Measurements from ENCODE around the gene PIK3C2B.
A peak's percentile ranks its signal among the peaks of the same experiment; 100 is the strongest.

PIK3C2B gene

GRCh38 chr1:204507317-204508105 is 12.9 kb upstream of the PIK3C2B start:
- DNase-seq (ENCODE audit: low read depth) = peak; percentile 56

DNA sequence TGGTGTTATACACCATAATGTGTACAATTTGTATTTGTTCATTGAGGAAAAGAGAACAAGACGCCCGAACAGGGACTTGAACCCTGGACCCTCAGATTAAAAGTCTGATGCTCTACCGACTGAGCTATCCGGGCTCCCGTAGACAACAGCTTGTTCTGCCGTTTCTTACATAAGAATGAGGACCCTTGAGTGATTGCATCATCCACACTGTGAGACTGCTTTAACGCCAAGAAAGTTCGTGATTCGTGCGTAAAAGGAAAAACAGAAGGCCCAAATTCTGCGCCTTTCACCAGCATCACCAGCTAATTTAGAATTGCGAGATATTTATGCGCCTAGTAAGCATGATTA is 12.3 kb upstream of the PIK3C2B start:
- peak; percentile 81 for DNase-seq (ENCODE audit: low read depth)

- peak; percentile 90 for DNase-seq (ENCODE audit: low read depth)
These were observed 11.8 kb upstream of the PIK3C2B start for GRCh38 chr1:204506201-204506968.

GRCh38 chr1:204505674-204506200 is 11.1 kb upstream of the PIK3C2B start:
- DNase-seq (ENCODE audit: low read depth) = peak; percentile 23

DNA sequence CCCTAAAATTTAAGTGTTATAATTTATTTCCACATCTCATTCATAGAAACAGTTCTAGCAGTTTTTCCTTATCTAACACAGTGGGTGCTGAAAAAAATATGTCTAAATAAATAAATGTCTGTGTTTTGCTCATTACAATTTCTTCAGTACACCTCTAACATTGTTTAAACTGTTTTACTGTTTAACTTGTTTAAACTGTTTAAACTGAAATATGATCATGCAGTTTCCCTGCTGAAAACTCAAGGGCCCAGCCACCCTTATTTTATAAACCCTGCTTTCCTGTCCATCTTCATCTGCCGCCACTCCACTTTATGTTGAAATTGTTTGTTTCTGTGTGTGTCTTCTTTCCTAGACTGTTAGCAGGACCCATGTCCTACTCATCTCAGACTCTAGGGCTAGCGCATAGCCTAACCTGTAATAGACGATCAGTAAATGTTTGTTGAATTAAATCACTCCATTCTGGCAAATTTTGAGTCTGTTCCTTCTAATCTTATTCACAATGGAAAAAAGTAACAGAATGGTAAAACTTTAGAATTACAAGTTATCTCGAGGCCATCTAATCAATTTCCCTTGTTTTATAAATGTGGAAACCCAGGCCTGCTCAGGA is 9.4 kb upstream of the PIK3C2B start:
- no peak for DNase-seq (ENCODE audit: low read depth)

GRCh38 chr1:204503122-204503912 is 8.7 kb upstream of the PIK3C2B start:
- peak; percentile 69 for DNase-seq (ENCODE audit: low read depth)

- no peak for DNase-seq (ENCODE audit: low read depth)
These were observed 7.6 kb upstream of the PIK3C2B start for GRCh38 chr1:204502241-204502640.

GRCh38 chr1:204499511-204500468 is 5.2 kb upstream of the PIK3C2B start:
- DNase-seq (ENCODE audit: low read depth) = no peak

- DNase-seq (ENCODE audit: low read depth) = no peak
These were observed 4.4 kb upstream of the PIK3C2B start for GRCh38 chr1:204498981-204499380.

DNA sequence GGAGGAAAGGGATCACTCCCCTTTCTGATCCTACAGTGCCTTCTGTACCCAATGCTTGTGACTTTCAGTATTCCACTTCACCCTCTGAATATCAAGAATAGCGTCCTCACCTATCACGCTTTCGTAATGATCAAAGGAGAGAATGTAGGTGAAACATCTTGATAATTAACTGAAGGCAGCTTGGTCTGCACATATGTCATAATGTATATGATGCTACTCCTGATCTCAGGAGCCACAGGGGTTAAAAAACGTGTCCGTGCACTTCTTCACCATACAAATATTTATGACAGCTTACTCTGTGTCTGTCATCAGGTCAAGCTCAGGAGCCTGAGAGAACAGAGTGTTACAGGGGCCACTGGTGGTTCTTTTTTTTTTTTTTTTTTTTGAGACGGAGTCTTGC is 1.2 kb upstream of the PIK3C2B start:
- DNase-seq (ENCODE audit: low read depth) = no peak

DNA sequence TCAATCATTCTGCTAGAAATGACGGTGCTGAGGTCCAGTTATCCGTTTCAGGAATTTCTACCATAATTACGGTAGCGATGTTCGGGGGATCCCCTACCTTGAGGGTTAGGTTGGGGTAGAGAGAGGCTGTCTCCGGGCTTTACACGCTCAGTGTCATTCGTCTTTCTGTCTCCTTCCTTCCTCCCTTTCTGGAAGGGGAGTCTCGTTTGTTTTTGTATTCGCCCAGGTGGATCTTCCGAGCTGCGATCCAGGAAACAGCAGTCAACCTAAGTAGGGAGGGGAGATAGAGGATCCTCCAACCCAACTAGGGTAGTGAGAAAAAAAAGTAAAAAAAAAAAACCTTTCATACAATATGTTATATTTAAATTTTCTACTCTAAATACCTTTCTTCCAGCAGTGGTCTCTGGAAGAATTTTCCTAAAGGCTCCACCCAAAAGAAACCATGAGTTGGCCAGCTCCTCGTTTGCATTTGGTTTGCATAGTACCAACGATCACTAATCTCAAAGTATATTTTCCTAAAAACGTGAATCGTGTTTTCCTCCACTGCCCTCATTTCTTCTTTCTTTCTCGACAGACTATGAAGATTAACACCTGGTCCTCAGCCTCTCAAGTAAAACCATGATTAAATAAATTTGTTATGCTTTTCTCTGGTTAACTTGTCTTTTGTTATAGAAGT is 611 bp upstream of the PIK3C2B start:
- no peak for DNase-seq (ENCODE audit: low read depth)

DNA sequence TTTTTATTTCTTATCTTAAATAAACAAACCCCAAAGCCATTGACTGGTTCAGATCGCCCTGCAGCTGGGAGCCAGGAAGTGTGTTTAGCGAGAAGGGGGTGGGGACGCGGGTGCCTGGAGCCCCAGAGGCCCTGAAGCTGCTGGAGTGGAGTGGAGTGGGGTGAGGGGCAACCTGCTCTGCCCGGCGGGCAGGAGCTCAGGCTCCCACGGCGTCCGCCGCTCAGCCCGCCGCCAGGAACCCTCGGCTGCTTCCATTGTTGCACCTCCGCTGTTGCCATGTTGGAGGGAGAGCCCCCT is 673 bp downstream of the PIK3C2B start:
- DNase-seq (ENCODE audit: low read depth) = peak; percentile 58

DNA sequence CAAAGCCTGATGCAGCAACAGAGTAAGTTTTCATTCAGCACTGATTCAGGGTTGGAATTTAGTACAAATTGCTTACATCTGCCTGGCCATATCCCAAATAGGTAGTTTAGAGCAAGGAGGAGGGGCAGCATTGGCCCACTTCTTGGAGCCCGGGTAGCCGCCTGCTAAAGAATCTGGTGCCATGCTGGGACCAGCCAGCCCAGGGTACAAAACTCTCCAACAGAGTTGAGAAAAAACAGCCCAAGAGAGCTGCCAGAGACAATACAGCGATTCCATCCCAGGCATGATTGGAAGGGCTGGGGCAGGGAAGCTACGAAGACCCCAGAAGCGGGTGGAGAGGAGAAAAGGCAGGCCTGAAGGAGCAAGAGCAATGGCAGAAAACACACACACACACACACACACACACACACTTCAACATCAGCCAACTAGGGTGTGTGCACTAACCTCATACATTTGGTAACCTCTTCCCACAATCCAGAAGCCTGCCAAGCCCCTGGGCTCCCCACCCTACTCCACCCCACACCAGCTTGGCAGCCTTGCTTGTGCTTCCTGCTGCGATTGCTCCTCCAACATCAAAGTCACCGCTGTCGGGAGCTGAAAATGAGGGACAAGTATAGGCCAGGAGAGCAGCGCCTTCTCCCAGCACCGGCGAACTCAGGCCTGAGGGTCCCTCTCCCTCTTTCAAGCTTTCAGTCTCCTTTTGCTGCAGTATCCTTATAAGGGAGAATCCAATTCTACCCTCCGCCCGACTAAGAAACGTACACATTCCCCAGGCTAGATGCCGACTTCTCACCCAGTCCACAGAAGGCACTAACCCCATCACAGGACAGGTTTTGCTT is 1.2 kb downstream of the PIK3C2B start:
- peak; percentile 49 for DNase-seq (ENCODE audit: low read depth)

DNA sequence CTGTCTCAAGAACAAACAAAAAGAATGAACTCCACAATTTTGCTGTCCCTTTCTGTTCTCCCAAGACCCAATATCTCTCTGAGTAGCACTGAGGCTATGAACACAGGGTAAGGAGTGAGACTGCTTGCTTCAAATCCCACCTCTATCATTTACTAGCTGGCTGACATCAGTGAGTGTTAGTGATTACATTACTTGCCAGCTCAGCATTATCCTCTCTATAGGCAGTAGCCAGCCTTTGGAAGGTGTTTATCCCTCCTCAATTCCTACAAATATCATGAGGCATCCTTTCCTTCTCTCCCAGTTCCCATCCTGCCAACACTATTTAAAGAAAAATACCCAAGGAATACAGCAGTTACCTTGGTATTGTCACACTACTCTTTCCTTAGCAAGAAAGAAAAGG is 3.0 kb downstream of the PIK3C2B start:
- DNase-seq (ENCODE audit: low read depth) = no peak

DNA sequence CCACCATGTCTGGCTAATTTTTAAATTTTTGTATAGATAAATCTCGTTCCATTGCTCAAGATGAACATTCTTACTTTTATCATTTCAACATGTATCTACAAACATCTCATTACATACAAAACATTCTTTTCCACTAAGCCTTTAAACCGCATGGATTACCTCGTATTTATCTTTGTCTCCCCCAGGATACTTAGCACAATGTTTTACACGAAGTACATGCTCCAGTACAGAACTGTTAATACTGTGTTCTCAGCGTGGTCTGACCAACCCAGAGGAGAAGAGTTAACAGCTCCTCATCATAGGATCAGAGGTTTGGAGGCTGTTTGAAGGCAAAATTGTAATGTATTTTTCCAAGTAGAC is 7.4 kb downstream of the PIK3C2B start:
- DNase-seq (ENCODE audit: low read depth) = peak; percentile 93

DNA sequence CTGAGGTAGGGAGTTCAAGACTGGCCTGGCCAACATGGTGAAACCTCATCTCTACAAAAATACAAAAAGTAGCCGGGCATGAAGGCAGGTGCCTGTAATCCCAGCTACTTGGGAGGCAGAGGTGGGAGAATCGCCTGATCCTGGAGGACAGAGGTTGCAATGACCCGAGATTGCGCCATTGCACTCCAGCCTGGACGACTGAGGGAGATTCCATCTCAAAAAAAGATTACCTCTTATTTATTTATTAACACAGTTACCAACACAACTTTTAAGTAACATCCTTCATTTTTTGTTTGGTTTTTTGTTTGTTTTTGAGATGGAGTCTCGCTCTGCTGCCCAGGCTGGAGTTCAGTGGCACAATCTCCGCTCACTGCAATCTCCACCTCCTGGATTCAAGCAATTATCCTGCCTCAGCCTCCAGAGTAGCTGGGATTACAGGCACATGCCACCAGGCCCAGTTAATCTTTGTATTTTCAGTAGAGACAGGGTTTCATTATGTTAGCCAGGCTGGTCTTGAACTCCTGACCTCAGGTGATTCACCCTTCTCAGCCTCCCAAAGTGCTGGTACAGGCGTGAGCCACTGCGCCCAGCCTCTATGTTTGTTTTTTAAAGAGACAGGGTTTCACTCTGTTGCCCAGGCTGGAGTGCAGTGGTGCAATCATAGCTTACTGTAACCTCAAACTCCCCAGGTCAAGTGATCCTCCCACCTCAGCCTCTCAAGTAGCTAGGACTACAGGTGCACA is 7.9 kb downstream of the PIK3C2B start:
- DNase-seq (ENCODE audit: low read depth) = peak; percentile 69

DNA sequence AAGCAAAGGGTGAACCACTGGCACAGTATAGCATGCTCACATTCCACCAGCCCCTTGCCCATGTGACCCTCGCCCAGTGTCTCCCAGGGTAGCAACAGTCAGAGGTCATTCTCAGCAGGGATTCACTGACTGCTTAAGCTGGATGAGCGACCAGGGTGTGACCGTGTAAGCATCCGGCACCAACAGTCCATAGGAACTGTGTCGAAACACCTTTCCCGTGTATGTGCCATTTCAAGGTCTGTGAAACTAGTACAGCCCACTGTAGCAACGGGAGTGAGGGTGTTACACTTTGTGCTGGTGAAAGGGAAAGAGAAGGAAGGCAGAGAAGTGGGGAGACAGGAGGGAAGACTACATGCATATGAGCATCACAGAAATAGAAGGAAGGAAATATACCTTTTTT is 10.8 kb downstream of the PIK3C2B start:
- DNase-seq (ENCODE audit: low read depth) = no peak

GRCh38 chr1:204480515-204480914 is 14.1 kb downstream of the PIK3C2B start:
- no peak for DNase-seq (ENCODE audit: low read depth)
